Activated naive CD8-positive, alpha-beta T cell treated with anti-CD3 and anti-CD28 coated beads, Interleukin-2, amount 10 ng/mL, durations not matched to agents 7 days and 5 days (primary cell): ENCODE measurements around the gene COL8A2. TPM values are rescaled to one million over a fixed set of nuclear protein-coding genes. Genes with fewer than 3 reads are reported as not detected.
A peak's percentile ranks its signal among the peaks of the same experiment; 100 is the strongest.

Experiments used
- ATAC-seq: fragments of 150-1000 bp; cut with Tn5 transposase; one replicate; pipeline ENCODE4 v1.10.0; 2021; ENCODE audit warnings: low read depth, moderate library complexity
- POLR2A ChIA-PET: fragments of 350-600 bp; sonication (Branson Sonifier 250); formaldehyde crosslinking; loops from one replicate; lab custom pipeline; 2021; ENCODE audit warnings: antibody characterized with exemption; lab: Charles Lee
- DNase-seq: peaks from one replicate; pipeline ENCODE4 v3.0.0; 2021
- H3K27ac Mint-ChIP-seq: one replicate; pipeline ENCODE4 v1.8.0; 2022; ENCODE audit warnings: mild to moderate bottlenecking, mixed read lengths
- H3K27me3 Mint-ChIP-seq: one replicate; pipeline ENCODE4 v1.8.0; 2022; ENCODE audit warnings: mild to moderate bottlenecking, moderate library complexity, mixed read lengths
- H3K36me3 Mint-ChIP-seq: one replicate; pipeline ENCODE4 v1.8.0; 2021; ENCODE audit warnings: mild to moderate bottlenecking, mixed read lengths
- H3K4me1 Mint-ChIP-seq: one replicate; pipeline ENCODE4 v1.8.0; 2021; ENCODE audit warnings: mixed read lengths
- H3K4me3 Mint-ChIP-seq: one replicate; pipeline ENCODE4 v1.8.0; 2022; ENCODE audit warnings: mild to moderate bottlenecking, moderate library complexity, mixed read lengths
- H3K9me3 Mint-ChIP-seq: one replicate; pipeline ENCODE4 v1.8.0; 2021; ENCODE audit warnings: mixed read lengths
- total RNA-seq, 2 experiments: library from RNA; stranded (reverse); gene quantifications; one replicate each; pipeline ENCODE4 v1.2.3, GENCODE V29; 2021

Gene COL8A2
- total RNA-seq, 2 experiments from 2014 or later = 0.17 to 0.19 TPM

GRCh38 chr1:36114371-36114770 is 10.7 kb downstream of the COL8A2 start:
- no peak for DNase-seq
- no peaks in the 10 kb centered on the region for H3K9me3 Mint-ChIP-seq
- no peak for ATAC-seq
- H3K27me3 Mint-ChIP-seq = no peaks in the 10 kb centered on the region
- no peak overlapping the region for H3K27ac Mint-ChIP-seq
- POLR2A ChIA-PET = no interaction called here
- H3K36me3 Mint-ChIP-seq = no peaks in the 10 kb centered on the region
- H3K4me1 Mint-ChIP-seq = peaks cover 13% of the 10 kb centered on the region
- H3K4me3 Mint-ChIP-seq = no peak overlapping the region

GRCh38 chr1:36112823-36113222 is 12.2 kb downstream of the COL8A2 start:
- H3K4me3 Mint-ChIP-seq = no peak overlapping the region
- POLR2A ChIA-PET = interaction anchor here (0.6 to 1.2 kb wide), 2 partner anchors 10 to 40 kb away, joined by 3 to 4 read pairs; no protein-coding TSS in a partner anchor
- peaks cover 23% of the 10 kb centered on the region for H3K4me1 Mint-ChIP-seq
- H3K27ac Mint-ChIP-seq = no peak overlapping the region
- no peaks in the 10 kb centered on the region for H3K27me3 Mint-ChIP-seq
- no peak for ATAC-seq
- no peaks in the 10 kb centered on the region for H3K9me3 Mint-ChIP-seq
- H3K36me3 Mint-ChIP-seq = no peaks in the 10 kb centered on the region
- no peak for DNase-seq

DNA sequence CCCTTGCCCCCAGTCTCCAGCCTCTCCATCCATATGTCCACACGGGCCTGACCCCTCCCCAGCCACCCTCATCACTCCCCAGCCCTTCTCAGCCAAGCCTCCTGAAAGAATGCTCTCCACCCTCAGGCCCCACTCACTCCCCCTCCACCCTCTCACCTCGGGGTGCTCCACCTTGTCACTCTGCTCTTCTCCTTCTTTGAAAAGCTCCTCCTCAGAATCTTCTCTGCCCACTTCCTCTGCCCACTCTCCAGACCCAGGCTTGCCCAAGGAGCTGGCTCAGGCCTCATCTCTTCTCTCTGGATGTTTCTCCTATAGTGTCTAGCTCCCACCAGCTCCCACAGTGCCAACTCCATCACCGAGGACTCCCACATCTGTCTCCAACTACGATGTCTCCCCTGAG is 13.9 kb downstream of the COL8A2 start:
- Mint-ChIP-seq H3K4me1 (peaks cover 23% of the 10 kb centered on the region), H3K27me3 (no peaks in the 10 kb centered on the region), H3K27ac (peak overlapping the region; percentile 60), H3K36me3 (no peaks in the 10 kb centered on the region), H3K9me3 (no peaks in the 10 kb centered on the region), H3K4me3 (peak overlapping the region; percentile 2)
- no peak for DNase-seq
- no peak for ATAC-seq
- POLR2A ChIA-PET = interaction anchor here (1.3 kb wide), 2 partner anchors 31 to 180 kb away, joined by 3 to 4 read pairs; partner anchors contain the start of gene AGO3

DNA sequence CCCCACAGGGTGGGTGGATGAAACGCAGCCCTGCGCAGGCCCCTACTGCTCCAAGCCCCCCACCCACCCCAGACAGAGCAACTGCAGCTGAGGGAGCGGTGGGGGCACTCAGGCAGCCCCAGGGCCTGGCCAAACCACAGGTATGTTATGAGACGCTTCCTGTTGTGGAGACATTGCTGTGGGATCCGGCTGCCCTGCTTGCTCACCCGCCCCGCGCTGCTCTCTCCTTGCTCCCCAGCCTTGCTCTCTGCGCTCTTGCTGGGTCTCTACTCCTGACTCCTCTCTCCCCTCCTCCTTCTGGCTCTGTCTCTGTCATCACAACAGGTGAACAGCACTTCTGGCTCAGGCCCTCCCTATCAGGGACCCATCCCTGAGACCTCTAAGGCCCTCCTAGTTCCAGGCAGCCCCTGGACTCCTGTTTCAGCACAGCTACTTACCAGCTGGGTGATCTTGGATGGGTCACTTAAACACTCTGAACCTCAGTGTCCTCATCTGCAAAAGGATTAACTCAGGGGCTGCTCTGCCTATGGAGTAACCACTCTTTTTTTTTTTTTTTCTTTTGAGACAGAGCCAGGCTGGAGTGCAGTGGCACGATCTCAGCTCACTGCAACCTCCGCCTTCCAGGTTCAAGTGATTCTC is 15.9 kb downstream of the COL8A2 start:
- Mint-ChIP-seq H3K9me3 (no peaks in the 10 kb centered on the region), H3K27me3 (no peaks in the 10 kb centered on the region), H3K4me3 (peak overlapping the region; percentile 77), H3K27ac (peak overlapping the region; percentile 96), H3K4me1 (peaks cover 26% of the 10 kb centered on the region), H3K36me3 (no peaks in the 10 kb centered on the region)
- DNase-seq (peak; percentile 72), ATAC-seq (peak; percentile 98)
- POLR2A ChIA-PET = interaction anchor here (0.6 to 1.2 kb wide), 8 partner anchors 10 to 1791 kb away, joined by 3 to 5 read pairs (median 3); partner anchors contain the start of gene CLSPN

DNA sequence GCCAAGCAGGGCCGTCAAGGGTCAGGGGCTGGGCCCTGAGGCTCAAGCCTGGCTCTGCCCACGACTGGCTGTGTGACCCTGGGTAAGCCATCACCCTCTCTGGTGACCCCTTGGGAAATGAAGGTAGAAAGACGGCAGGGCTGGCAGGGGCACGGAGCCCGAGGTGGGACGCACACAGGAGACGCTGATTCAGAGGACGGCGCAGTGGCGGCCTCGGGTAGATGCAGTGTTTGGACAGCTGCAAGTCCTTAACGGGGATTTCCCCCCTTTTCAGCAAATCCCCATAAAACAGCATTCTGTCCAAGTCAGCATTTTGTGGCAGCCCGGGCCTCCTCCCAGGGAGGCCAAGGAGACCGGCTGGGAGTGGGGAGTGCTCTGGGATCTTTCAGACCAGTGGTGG is 16.7 kb downstream of the COL8A2 start:
- peak overlapping the region; percentile 77 for H3K4me3 Mint-ChIP-seq
- POLR2A ChIA-PET = interaction anchor here (0.6 to 1.2 kb wide), 5 partner anchors 27 to 1792 kb away, joined by 3 to 5 read pairs (median 3); partner anchors contain the start of gene CLSPN
- H3K27me3 Mint-ChIP-seq = no peaks in the 10 kb centered on the region
- peak overlapping the region; percentile 96 for H3K27ac Mint-ChIP-seq
- H3K36me3 Mint-ChIP-seq = no peaks in the 10 kb centered on the region
- peaks cover 26% of the 10 kb centered on the region for H3K4me1 Mint-ChIP-seq
- no peaks in the 10 kb centered on the region for H3K9me3 Mint-ChIP-seq
- no peak for DNase-seq
- ATAC-seq = no peak

DNA sequence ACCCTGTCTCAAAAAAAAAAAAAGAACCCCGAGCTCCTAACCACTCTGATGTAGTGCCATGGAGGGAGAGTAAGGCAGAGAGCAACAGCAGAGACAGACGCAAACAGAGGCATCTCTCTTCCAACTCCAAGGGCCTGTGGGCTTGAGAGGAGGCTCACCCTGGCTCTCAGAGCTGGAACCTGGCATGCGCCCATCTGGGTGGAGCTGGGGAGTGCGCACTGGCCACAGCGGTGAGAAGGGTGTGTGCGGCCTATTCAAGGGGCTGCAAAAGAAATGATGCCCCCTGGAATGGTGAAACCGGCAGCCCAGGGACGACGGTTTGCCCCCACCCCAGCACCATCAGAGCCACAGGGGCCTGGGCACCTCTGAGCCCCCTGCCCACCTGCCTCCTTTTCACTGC is 17.6 kb downstream of the COL8A2 start:
- no peaks in the 10 kb centered on the region for H3K36me3 Mint-ChIP-seq
- no peaks in the 10 kb centered on the region for H3K27me3 Mint-ChIP-seq
- no peak for ATAC-seq
- H3K4me1 Mint-ChIP-seq = peaks cover 26% of the 10 kb centered on the region
- H3K9me3 Mint-ChIP-seq = no peaks in the 10 kb centered on the region
- H3K27ac Mint-ChIP-seq = no peak overlapping the region
- POLR2A ChIA-PET = interaction anchor here (1.1 to 1.2 kb wide), 2 partner anchors 26 to 176 kb away, joined by 3 read pairs; partner anchors contain the start of gene AGO3
- DNase-seq = no peak
- H3K4me3 Mint-ChIP-seq = no peak overlapping the region

DNA sequence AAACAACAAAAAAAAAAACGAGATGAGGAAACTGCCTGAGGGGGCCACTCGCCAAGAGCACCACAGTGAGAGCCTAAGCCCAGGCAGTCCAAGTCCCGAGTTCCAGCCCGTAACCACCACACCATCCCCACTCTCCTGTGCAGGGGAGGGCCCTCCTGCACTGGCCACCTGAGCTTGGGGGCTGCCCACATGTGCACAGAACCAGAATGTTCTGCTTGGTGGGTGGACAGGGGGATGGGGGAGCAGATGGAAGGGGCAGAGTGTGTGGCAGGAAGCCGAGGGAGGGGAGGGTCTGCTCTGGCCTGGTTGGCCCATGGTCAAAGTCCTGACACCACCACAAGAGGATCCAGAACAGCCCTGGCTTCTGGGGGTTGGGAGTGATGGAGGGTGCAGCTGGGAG is 18.8 kb downstream of the COL8A2 start:
- H3K9me3 Mint-ChIP-seq = no peaks in the 10 kb centered on the region
- H3K4me3 Mint-ChIP-seq = no peak overlapping the region
- no peaks in the 10 kb centered on the region for H3K36me3 Mint-ChIP-seq
- no peak for DNase-seq
- no peak for ATAC-seq
- no peaks in the 10 kb centered on the region for H3K27me3 Mint-ChIP-seq
- POLR2A ChIA-PET = interaction anchor here (1.1 kb wide), 1 partner anchor 175 kb away, joined by 3 read pairs; the partner anchor contains the start of gene AGO3
- H3K27ac Mint-ChIP-seq = peak overlapping the region; percentile 42
- peaks cover 22% of the 10 kb centered on the region for H3K4me1 Mint-ChIP-seq

- Mint-ChIP-seq H3K27ac (no peak overlapping the region), H3K9me3 (no peaks in the 10 kb centered on the region), H3K36me3 (no peaks in the 10 kb centered on the region), H3K27me3 (peaks cover 2% of the 10 kb centered on the region), H3K4me3 (no peak overlapping the region), H3K4me1 (peaks cover 9% of the 10 kb centered on the region)
- DNase-seq (no peak), ATAC-seq (no peak)
- POLR2A ChIA-PET = interaction anchor here (1.5 to 1.7 kb wide), 2 partner anchors 32 to 86 kb away, joined by 5 to 15 read pairs; no protein-coding TSS in a partner anchor
Observed at GRCh38 chr1:36101546-36101945, 23.5 kb downstream of the COL8A2 start.

- H3K27me3 Mint-ChIP-seq = peaks cover 2% of the 10 kb centered on the region
- peak overlapping the region; percentile 48 for H3K4me3 Mint-ChIP-seq
- peaks cover 6% of the 10 kb centered on the region for H3K4me1 Mint-ChIP-seq
- H3K27ac Mint-ChIP-seq = peak overlapping the region; percentile 25
- H3K9me3 Mint-ChIP-seq = no peaks in the 10 kb centered on the region
- POLR2A ChIA-PET = interaction anchor here (0.6 to 1.7 kb wide), 4 partner anchors 10 to 87 kb away, joined by 5 to 7 read pairs (median 6); no protein-coding TSS in a partner anchor
- DNase-seq = no peak
- no peaks in the 10 kb centered on the region for H3K36me3 Mint-ChIP-seq
- no peak for ATAC-seq
Observed at GRCh38 chr1:36100376-36100775, 24.6 kb downstream of the COL8A2 start.

DNA sequence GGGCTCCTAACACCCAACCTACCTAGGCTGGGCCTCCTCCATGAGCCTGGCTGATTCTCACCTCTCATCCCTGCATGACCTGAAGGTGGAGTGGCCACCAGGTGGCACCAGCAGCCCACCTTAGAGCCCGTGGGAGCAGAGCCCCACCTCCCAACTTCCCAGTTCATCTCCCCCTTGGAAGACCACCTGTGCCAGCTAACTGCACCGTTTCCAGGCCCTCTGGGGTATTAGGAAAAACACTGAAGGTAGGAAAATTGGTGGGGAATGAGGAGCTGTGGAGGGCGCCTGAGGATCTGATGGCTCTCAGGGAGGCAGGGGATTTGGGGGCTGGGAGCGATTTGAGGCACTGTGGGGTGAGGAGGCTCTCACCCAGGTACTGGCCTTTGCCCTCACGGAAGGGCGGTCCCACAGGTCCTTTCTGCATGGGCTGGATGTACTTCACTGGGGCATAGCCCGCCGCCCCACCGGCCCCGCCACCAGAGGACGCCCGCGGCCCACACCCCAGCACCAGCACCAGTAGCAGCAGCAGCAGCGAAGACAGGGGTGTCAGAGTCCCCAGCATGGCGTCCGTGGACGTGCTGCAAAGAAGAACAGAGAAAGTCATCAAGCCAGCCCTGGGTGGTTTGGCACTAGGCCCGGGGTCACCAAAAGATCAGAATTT is 25.2 kb downstream of the COL8A2 start:
- DNase-seq (peak; percentile 87), ATAC-seq (peak; percentile 85)
- POLR2A ChIA-PET = interaction anchor here (1.0 kb wide), 1 partner anchor 36 kb away, joined by 6 read pairs; no protein-coding TSS in a partner anchor
- H3K36me3 Mint-ChIP-seq = no peaks in the 10 kb centered on the region
- H3K4me1 Mint-ChIP-seq = peaks cover 6% of the 10 kb centered on the region
- H3K27ac Mint-ChIP-seq = peak overlapping the region; percentile 61
- peak overlapping the region; percentile 48 for H3K4me3 Mint-ChIP-seq
- peaks cover 2% of the 10 kb centered on the region for H3K27me3 Mint-ChIP-seq
- H3K9me3 Mint-ChIP-seq = no peaks in the 10 kb centered on the region

GRCh38 chr1:36098650-36099365 is 26.2 kb downstream of the COL8A2 start:
- POLR2A ChIA-PET = interaction anchor here (0.8 kb wide), 1 partner anchor 36 kb away, joined by 3 read pairs; no protein-coding TSS in a partner anchor
- H3K27ac Mint-ChIP-seq = no peak overlapping the region
- no peaks in the 10 kb centered on the region for H3K9me3 Mint-ChIP-seq
- ATAC-seq (no peak), DNase-seq (no peak)
- no peaks in the 10 kb centered on the region for H3K36me3 Mint-ChIP-seq
- peaks cover 7% of the 10 kb centered on the region for H3K4me1 Mint-ChIP-seq
- no peak overlapping the region for H3K4me3 Mint-ChIP-seq
- peaks cover 2% of the 10 kb centered on the region for H3K27me3 Mint-ChIP-seq

DNA sequence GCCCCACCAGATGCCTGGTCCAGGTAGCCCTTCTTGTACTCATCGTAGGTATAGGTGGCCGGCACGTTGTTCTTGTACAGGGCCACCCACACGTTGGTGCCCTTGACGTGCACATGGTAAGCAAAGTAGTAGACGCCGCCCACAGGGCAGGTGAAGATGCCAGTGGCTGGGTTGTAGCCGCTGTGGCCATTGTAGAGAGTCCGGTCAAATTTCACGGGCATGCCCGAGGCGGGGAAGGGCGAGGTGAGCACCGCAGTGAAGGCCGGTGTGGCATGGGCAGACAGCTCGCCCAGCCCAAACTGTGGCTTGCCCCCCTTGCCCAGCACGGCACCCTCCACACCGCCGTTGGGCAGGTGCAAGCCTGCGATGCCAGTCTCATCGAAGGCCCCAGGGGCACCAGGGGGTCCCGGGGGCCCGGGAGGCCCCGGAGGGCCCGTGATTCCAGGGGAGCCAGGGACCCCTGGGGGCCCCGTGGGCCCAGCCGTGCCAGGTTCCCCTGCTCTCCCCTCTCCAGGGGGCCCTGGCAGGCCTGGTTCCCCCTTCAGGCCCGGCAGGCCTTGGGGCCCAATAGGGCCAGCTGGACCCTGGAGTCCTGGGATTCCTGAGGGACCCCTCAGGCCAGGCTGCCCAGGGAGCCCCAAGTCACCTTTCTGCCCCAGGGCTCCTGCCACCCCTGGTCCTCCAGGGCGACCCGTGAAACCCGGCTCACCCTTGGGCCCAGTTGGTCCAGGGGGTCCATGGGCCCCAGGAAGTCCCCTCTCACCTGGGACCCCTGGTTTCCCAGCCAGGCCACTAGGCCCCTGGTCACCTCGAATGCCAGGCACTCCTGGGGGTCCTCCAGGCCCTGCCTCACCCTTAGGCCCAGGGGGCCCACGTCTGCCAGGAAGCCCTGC is 27.1 kb downstream of the COL8A2 start:
- H3K4me3 Mint-ChIP-seq = no peak overlapping the region
- no peaks in the 10 kb centered on the region for H3K9me3 Mint-ChIP-seq
- H3K27ac Mint-ChIP-seq = peak overlapping the region; percentile 16
- H3K27me3 Mint-ChIP-seq = peaks cover 2% of the 10 kb centered on the region
- H3K36me3 Mint-ChIP-seq = peaks cover 2% of the 10 kb centered on the region
- DNase-seq (no peak), ATAC-seq (no peak)
- POLR2A ChIA-PET = interaction anchor here (0.8 kb wide), 1 partner anchor 37 kb away, joined by 3 read pairs; no protein-coding TSS in a partner anchor
- H3K4me1 Mint-ChIP-seq = peaks cover 7% of the 10 kb centered on the region
